ENCODE measurements around the gene GPR156. TPM values are rescaled to one million over a fixed set of nuclear protein-coding genes. Genes with fewer than 3 reads are reported as not detected.

GPR156 gene
- total and polyA plus RNA-seq, 5 donors from 2014 or later: 0.42 TPM; not detected in 4

- H3K9me3 Mint-ChIP-seq: no peaks in the 10 kb centered on the region
Measured at GRCh38 chr3:120203621-120204020, 81.4 kb downstream of the GPR156 start.

GRCh38 chr3:120203016-120203415 lies 82.0 kb downstream of the GPR156 start:
- no peak overlapping the region for H3K4me3 Mint-ChIP-seq
- Histone ChIP-seq H3K4me3 (ENCODE audit: low read depth, low read length) (no peak overlapping the region), H3K27ac (ENCODE audit: insufficient read depth, low read length, poor library complexity, severe bottlenecking) (no peak overlapping the region), H3K4me1 (ENCODE audit: control insufficient read depth, insufficient read depth, low read length, poor library complexity, severe bottlenecking) (no peaks in the 10 kb centered on the region), H3K9me3 (ENCODE audit: control insufficient read depth in 2 of 2, low read length in 2 of 2) (no peaks in the 10 kb centered on the region), H3K36me3 (ENCODE audit: control insufficient read depth, insufficient read depth, low read length) (no peaks in the 10 kb centered on the region), H3K27me3 (ENCODE audit: control insufficient read depth, insufficient read depth, low read length) (peaks cover 2% of the 10 kb centered on the region)
- ATAC-seq (ENCODE audit: low read depth in 2 of 2) (no peak), DNase-seq (no peak)
- no peaks in the 10 kb centered on the region for H3K27me3 Mint-ChIP-seq
- H3K36me3 Mint-ChIP-seq: no peaks in the 10 kb centered on the region
- no peaks in the 10 kb centered on the region for H3K9me3 Mint-ChIP-seq
- no peak overlapping the region for H3K27ac Mint-ChIP-seq
- H3K4me1 Mint-ChIP-seq: no peaks in the 10 kb centered on the region

More at GRCh38 chr3:120203621-120204020, 81.4 kb downstream of the GPR156 start:
- peaks cover 2% of the 10 kb centered on the region for H3K27me3 ChIP-seq (ENCODE audit: control insufficient read depth, insufficient read depth, low read length)
- H3K36me3 ChIP-seq (ENCODE audit: control insufficient read depth, insufficient read depth, low read length): no peaks in the 10 kb centered on the region
- H3K9me3 ChIP-seq (ENCODE audit: control insufficient read depth in 2 of 2, low read length in 2 of 2): no peaks in the 10 kb centered on the region
- DNase-seq (no peak), ATAC-seq (ENCODE audit: low read depth in 2 of 2) (no peak)
- Mint-ChIP-seq H3K36me3 (no peaks in the 10 kb centered on the region), H3K4me1 (no peaks in the 10 kb centered on the region), H3K4me3 (no peak overlapping the region), H3K27me3 (no peaks in the 10 kb centered on the region), H3K27ac (no peak overlapping the region)
- H3K4me3 ChIP-seq (ENCODE audit: low read depth, low read length): no peak overlapping the region
- no peak overlapping the region for H3K27ac ChIP-seq (ENCODE audit: insufficient read depth, low read length, poor library complexity, severe bottlenecking)
- H3K4me1 ChIP-seq (ENCODE audit: control insufficient read depth, insufficient read depth, low read length, poor library complexity, severe bottlenecking): no peaks in the 10 kb centered on the region

GRCh38 chr3:120202363-120202762 lies 82.7 kb downstream of the GPR156 start:
- no peaks in the 10 kb centered on the region for H3K27me3 Mint-ChIP-seq
- Histone ChIP-seq H3K4me1 (ENCODE audit: control insufficient read depth, insufficient read depth, low read length, poor library complexity, severe bottlenecking) (no peaks in the 10 kb centered on the region), H3K36me3 (ENCODE audit: control insufficient read depth, insufficient read depth, low read length) (no peaks in the 10 kb centered on the region), H3K4me3 (ENCODE audit: low read depth, low read length) (no peak overlapping the region), H3K27me3 (ENCODE audit: control insufficient read depth, insufficient read depth, low read length) (peaks cover 2% of the 10 kb centered on the region), H3K9me3 (ENCODE audit: control insufficient read depth in 2 of 2, low read length in 2 of 2) (no peaks in the 10 kb centered on the region), H3K27ac (ENCODE audit: insufficient read depth, low read length, poor library complexity, severe bottlenecking) (no peak overlapping the region)
- H3K4me3 Mint-ChIP-seq: no peak overlapping the region
- ATAC-seq (ENCODE audit: low read depth in 2 of 2) (no peak), DNase-seq (no peak)
- H3K27ac Mint-ChIP-seq: no peak overlapping the region
- no peaks in the 10 kb centered on the region for H3K4me1 Mint-ChIP-seq
- no peaks in the 10 kb centered on the region for H3K36me3 Mint-ChIP-seq
- no peaks in the 10 kb centered on the region for H3K9me3 Mint-ChIP-seq

- H3K27me3 Mint-ChIP-seq: no peaks in the 10 kb centered on the region
Measured at GRCh38 chr3:120200493-120201235, 84.4 kb downstream of the GPR156 start.

GRCh38 chr3:120198305-120198878 lies 86.6 kb downstream of the GPR156 start:
- Mint-ChIP-seq H3K36me3 (no peaks in the 10 kb centered on the region), H3K4me1 (no peaks in the 10 kb centered on the region)
- DNase-seq: peak in 2 of 3 donors; percentile 14 to 15

More at GRCh38 chr3:120200493-120201235, 84.4 kb downstream of the GPR156 start:
- DNase-seq (no peak), ATAC-seq (ENCODE audit: low read depth in 2 of 2) (no peak)
- H3K4me1 ChIP-seq (ENCODE audit: control insufficient read depth, insufficient read depth, low read length, poor library complexity, severe bottlenecking): no peaks in the 10 kb centered on the region
- no peak overlapping the region for H3K27ac Mint-ChIP-seq
- H3K36me3 Mint-ChIP-seq: no peaks in the 10 kb centered on the region
- no peak overlapping the region for H3K27ac ChIP-seq (ENCODE audit: insufficient read depth, low read length, poor library complexity, severe bottlenecking)
- H3K4me3 Mint-ChIP-seq: no peak overlapping the region
- H3K4me1 Mint-ChIP-seq: no peaks in the 10 kb centered on the region
- no peaks in the 10 kb centered on the region for H3K27me3 ChIP-seq (ENCODE audit: control insufficient read depth, insufficient read depth, low read length)
- no peak overlapping the region for H3K4me3 ChIP-seq (ENCODE audit: low read depth, low read length)
- no peaks in the 10 kb centered on the region for H3K36me3 ChIP-seq (ENCODE audit: control insufficient read depth, insufficient read depth, low read length)
- H3K9me3 ChIP-seq (ENCODE audit: control insufficient read depth in 2 of 2, low read length in 2 of 2): no peaks in the 10 kb centered on the region
- no peaks in the 10 kb centered on the region for H3K9me3 Mint-ChIP-seq

GRCh38 chr3:120196812-120197211 lies 88.2 kb downstream of the GPR156 start:
- peaks cover 2% of the 10 kb centered on the region for H3K27me3 ChIP-seq (ENCODE audit: control insufficient read depth, insufficient read depth, low read length)
- H3K27ac Mint-ChIP-seq: no peak overlapping the region
- no peaks in the 10 kb centered on the region for H3K4me1 ChIP-seq (ENCODE audit: control insufficient read depth, insufficient read depth, low read length, poor library complexity, severe bottlenecking)
- H3K9me3 ChIP-seq (ENCODE audit: control insufficient read depth in 2 of 2, low read length in 2 of 2): no peaks in the 10 kb centered on the region
- H3K27me3 Mint-ChIP-seq: no peaks in the 10 kb centered on the region
- H3K36me3 Mint-ChIP-seq: no peaks in the 10 kb centered on the region
- no peaks in the 10 kb centered on the region for H3K36me3 ChIP-seq (ENCODE audit: control insufficient read depth, insufficient read depth, low read length)
- H3K4me1 Mint-ChIP-seq: no peaks in the 10 kb centered on the region
- no peaks in the 10 kb centered on the region for H3K9me3 Mint-ChIP-seq
- H3K4me3 Mint-ChIP-seq: no peak overlapping the region
- H3K27ac ChIP-seq (ENCODE audit: insufficient read depth, low read length, poor library complexity, severe bottlenecking): no peak overlapping the region
- no peak overlapping the region for H3K4me3 ChIP-seq (ENCODE audit: low read depth, low read length)
- DNase-seq (no peak), ATAC-seq (ENCODE audit: low read depth in 2 of 2) (no peak)

More at GRCh38 chr3:120198305-120198878, 86.6 kb downstream of the GPR156 start:
- ATAC-seq (ENCODE audit: low read depth in 2 of 2): no peak
- H3K4me3 ChIP-seq (ENCODE audit: low read depth, low read length): no peak overlapping the region
- no peak overlapping the region for H3K27ac Mint-ChIP-seq
- no peaks in the 10 kb centered on the region for H3K4me1 ChIP-seq (ENCODE audit: control insufficient read depth, insufficient read depth, low read length, poor library complexity, severe bottlenecking)
- no peaks in the 10 kb centered on the region for H3K27me3 Mint-ChIP-seq
- no peaks in the 10 kb centered on the region for H3K36me3 ChIP-seq (ENCODE audit: control insufficient read depth, insufficient read depth, low read length)
- H3K27ac ChIP-seq (ENCODE audit: insufficient read depth, low read length, poor library complexity, severe bottlenecking): no peak overlapping the region
- no peaks in the 10 kb centered on the region for H3K9me3 Mint-ChIP-seq
- H3K9me3 ChIP-seq (ENCODE audit: control insufficient read depth in 2 of 2, low read length in 2 of 2): no peaks in the 10 kb centered on the region
- peaks cover 2% of the 10 kb centered on the region for H3K27me3 ChIP-seq (ENCODE audit: control insufficient read depth, insufficient read depth, low read length)
- H3K4me3 Mint-ChIP-seq: no peak overlapping the region

- Histone ChIP-seq H3K27ac (ENCODE audit: insufficient read depth, low read length, poor library complexity, severe bottlenecking) (no peak overlapping the region), H3K36me3 (ENCODE audit: control insufficient read depth, insufficient read depth, low read length) (no peaks in the 10 kb centered on the region), H3K27me3 (ENCODE audit: control insufficient read depth, insufficient read depth, low read length) (peaks cover 2% of the 10 kb centered on the region), H3K9me3 (ENCODE audit: control insufficient read depth in 2 of 2, low read length in 2 of 2) (no peaks in the 10 kb centered on the region), H3K4me1 (ENCODE audit: control insufficient read depth, insufficient read depth, low read length, poor library complexity, severe bottlenecking) (no peaks in the 10 kb centered on the region), H3K4me3 (ENCODE audit: low read depth, low read length) (no peak overlapping the region)
- no peaks in the 10 kb centered on the region for H3K4me1 Mint-ChIP-seq
- no peak overlapping the region for H3K27ac Mint-ChIP-seq
- H3K4me3 Mint-ChIP-seq: no peak overlapping the region
- no peaks in the 10 kb centered on the region for H3K9me3 Mint-ChIP-seq
- ATAC-seq (ENCODE audit: low read depth in 2 of 2) (no peak), DNase-seq (no peak)
- no peaks in the 10 kb centered on the region for H3K27me3 Mint-ChIP-seq
- H3K36me3 Mint-ChIP-seq: no peaks in the 10 kb centered on the region
Measured at GRCh38 chr3:120196333-120196732, 88.7 kb downstream of the GPR156 start.

GRCh38 chr3:120193554-120193953 lies 91.5 kb downstream of the GPR156 start:
- H3K27me3 Mint-ChIP-seq: no peaks in the 10 kb centered on the region
- Histone ChIP-seq H3K27me3 (ENCODE audit: control insufficient read depth, insufficient read depth, low read length) (peaks cover 2% of the 10 kb centered on the region), H3K4me3 (ENCODE audit: low read depth, low read length) (no peak overlapping the region), H3K9me3 (ENCODE audit: control insufficient read depth in 2 of 2, low read length in 2 of 2) (no peaks in the 10 kb centered on the region), H3K27ac (ENCODE audit: insufficient read depth, low read length, poor library complexity, severe bottlenecking) (no peak overlapping the region), H3K36me3 (ENCODE audit: control insufficient read depth, insufficient read depth, low read length) (no peaks in the 10 kb centered on the region), H3K4me1 (ENCODE audit: control insufficient read depth, insufficient read depth, low read length, poor library complexity, severe bottlenecking) (no peaks in the 10 kb centered on the region)
- ATAC-seq (ENCODE audit: low read depth in 2 of 2) (no peak), DNase-seq (no peak)
- no peaks in the 10 kb centered on the region for H3K36me3 Mint-ChIP-seq
- no peaks in the 10 kb centered on the region for H3K4me1 Mint-ChIP-seq
- no peak overlapping the region for H3K4me3 Mint-ChIP-seq
- no peaks in the 10 kb centered on the region for H3K9me3 Mint-ChIP-seq
- H3K27ac Mint-ChIP-seq: no peak overlapping the region

Data from CD4-positive, CD25-positive, alpha-beta regulatory T cell (primary cell).